ENCODE results near the gene LMF1. TPM values are rescaled to one million over a fixed set of nuclear protein-coding genes. Genes with fewer than 3 reads are reported as not detected.

Gene LMF1
- total RNA-seq, 1 donor from 2014 or later = 26.2 TPM

DNA sequence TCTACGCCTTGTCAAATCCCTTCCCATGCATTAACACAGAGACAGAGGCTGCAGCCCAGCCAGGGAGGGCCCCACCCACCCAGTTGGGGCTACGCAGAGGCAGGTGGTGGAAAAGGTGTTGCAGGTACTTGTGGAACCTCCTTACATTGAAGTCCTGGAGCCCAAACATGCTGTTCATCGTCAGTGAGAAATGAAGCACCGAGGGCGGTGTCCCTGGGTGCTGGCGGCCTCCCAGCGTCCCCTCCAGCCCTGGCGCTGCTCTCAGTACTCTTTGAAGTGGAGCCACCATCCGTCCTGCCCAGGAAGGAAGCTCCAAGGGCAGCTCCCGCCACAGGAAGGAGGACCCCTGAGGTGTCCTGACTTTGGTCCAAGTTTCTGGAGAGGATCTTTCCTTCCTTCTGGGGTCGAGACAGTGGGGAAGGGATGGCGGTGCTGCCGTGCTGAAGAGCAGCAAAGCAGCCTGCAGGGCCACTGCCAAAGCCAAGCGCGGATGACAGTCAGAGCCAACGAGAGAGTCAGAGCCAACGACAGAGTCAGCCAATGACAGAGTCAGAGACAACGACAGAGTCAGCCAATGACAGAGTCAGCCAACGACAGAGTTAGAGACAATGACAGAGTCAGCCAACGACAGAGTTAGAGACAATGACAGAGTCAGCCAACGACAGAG lies 23.4 kb downstream of the LMF1 start:
- Mint-ChIP-seq H3K4me3 (ENCODE audit: low read depth) (no peak overlapping the region), H3K27me3 (no peaks in the 10 kb centered on the region), H3K27ac (no peak overlapping the region), H3K4me1 (ENCODE audit: low read depth) (no peaks in the 10 kb centered on the region), H3K9me3 (ENCODE audit: low read depth) (peaks cover 9% of the 10 kb centered on the region), H3K36me3 (ENCODE audit: insufficient read depth) (peaks cover 26% of the 10 kb centered on the region)
- DNase-seq (ENCODE audit: low spot score, unreplicated experiment) = no peak
- TF ChIP-seq, protein P1, sequence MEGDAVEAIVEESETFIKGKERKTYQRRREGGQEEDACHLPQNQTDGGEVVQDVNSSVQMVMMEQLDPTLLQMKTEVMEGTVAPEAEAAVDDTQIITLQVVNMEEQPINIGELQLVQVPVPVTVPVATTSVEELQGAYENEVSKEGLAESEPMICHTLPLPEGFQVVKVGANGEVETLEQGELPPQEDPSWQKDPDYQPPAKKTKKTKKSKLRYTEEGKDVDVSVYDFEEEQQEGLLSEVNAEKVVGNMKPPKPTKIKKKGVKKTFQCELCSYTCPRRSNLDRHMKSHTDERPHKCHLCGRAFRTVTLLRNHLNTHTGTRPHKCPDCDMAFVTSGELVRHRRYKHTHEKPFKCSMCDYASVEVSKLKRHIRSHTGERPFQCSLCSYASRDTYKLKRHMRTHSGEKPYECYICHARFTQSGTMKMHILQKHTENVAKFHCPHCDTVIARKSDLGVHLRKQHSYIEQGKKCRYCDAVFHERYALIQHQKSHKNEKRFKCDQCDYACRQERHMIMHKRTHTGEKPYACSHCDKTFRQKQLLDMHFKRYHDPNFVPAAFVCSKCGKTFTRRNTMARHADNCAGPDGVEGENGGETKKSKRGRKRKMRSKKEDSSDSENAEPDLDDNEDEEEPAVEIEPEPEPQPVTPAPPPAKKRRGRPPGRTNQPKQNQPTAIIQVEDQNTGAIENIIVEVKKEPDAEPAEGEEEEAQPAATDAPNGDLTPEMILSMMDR (IDR thresholded peaks at IDR 0.05; ENCODE audit: unreplicated experiment) = no peak

DNA sequence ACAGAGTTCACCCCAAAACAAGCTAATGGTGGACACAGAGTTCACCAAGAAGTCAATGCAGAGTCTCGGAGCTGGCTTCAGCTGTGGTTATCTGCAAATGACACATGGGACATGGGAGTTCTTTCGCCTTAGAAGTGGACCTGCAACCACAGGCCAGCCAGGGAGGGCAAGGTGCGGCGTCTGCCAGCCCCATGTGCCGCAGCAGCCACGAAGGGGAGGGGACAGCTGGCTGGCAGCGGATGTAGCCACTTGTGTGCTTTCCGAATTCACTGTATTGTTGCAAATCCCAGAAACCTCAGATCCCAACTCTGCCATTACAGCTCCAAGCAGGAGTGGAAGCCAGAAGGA lies 24.8 kb downstream of the LMF1 start:
- Mint-ChIP-seq H3K27ac (no peak overlapping the region), H3K4me1 (ENCODE audit: low read depth) (no peaks in the 10 kb centered on the region), H3K9me3 (ENCODE audit: low read depth) (peaks cover 19% of the 10 kb centered on the region), H3K27me3 (no peaks in the 10 kb centered on the region), H3K36me3 (ENCODE audit: insufficient read depth) (peaks cover 36% of the 10 kb centered on the region), H3K4me3 (ENCODE audit: low read depth) (no peak overlapping the region)
- TF ChIP-seq, protein P1 (IDR thresholded peaks at IDR 0.05; ENCODE audit: unreplicated experiment) = no peak
- no peak for DNase-seq (ENCODE audit: low spot score, unreplicated experiment)

DNA sequence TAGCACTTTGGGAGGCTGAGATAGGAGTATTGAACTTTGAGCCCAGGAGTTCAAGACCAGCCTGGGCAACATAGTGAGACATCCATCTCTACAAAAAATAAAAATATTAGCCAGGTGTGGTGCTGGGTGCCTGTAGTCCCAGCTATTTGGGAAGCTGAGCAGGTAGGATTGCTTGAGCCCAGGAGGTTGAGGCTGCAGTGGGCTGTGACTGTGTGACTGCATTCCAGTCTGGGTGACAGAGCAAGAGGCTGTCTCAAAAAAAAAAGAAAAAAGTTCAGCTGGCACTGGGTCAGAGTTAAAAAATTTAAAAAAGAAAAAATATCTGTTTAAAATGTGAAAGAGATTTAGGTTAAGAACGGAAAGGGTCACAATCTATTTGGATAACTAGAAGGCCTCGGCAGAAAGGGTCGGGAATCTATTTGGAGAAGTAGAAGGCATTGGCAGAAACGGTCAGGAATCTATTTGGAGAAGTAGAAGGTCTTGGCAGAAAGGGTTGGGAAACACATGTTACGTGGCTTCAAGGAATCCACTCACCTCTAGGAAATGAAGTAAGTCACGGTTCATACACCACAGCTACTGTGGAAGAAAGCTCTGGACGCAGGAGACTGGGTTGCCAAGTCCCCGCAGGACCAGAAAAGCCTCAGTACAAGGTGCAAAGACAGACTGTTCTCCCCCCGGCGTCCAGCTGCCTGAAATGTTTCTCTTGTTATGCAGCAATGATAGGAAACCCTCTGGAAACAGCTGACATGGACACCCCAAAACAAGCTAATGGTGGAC lies 25.3 kb downstream of the LMF1 start:
- H3K4me1 Mint-ChIP-seq (ENCODE audit: low read depth) = no peaks in the 10 kb centered on the region
- H3K9me3 Mint-ChIP-seq (ENCODE audit: low read depth) = peaks cover 19% of the 10 kb centered on the region
- H3K4me3 Mint-ChIP-seq (ENCODE audit: low read depth) = no peak overlapping the region
- H3K36me3 Mint-ChIP-seq (ENCODE audit: insufficient read depth) = peaks cover 40% of the 10 kb centered on the region
- DNase-seq (ENCODE audit: low spot score, unreplicated experiment) = no peak
- H3K27me3 Mint-ChIP-seq = no peaks in the 10 kb centered on the region
- TF ChIP-seq, protein P1 (IDR thresholded peaks at IDR 0.05; ENCODE audit: unreplicated experiment) = no peak
- H3K27ac Mint-ChIP-seq = peak overlapping the region; percentile 27

GRCh38 chr16:943971-944370 lies 26.8 kb downstream of the LMF1 start:
- no peak overlapping the region for H3K4me3 Mint-ChIP-seq (ENCODE audit: low read depth)
- TF ChIP-seq, protein P1 (IDR thresholded peaks at IDR 0.05; ENCODE audit: unreplicated experiment) = no peak
- DNase-seq (ENCODE audit: low spot score, unreplicated experiment) = no peak
- peaks cover 48% of the 10 kb centered on the region for H3K36me3 Mint-ChIP-seq (ENCODE audit: insufficient read depth)
- no peaks in the 10 kb centered on the region for H3K4me1 Mint-ChIP-seq (ENCODE audit: low read depth)
- no peak overlapping the region for H3K27ac Mint-ChIP-seq
- H3K27me3 Mint-ChIP-seq = no peaks in the 10 kb centered on the region
- H3K9me3 Mint-ChIP-seq (ENCODE audit: low read depth) = peaks cover 19% of the 10 kb centered on the region

DNA sequence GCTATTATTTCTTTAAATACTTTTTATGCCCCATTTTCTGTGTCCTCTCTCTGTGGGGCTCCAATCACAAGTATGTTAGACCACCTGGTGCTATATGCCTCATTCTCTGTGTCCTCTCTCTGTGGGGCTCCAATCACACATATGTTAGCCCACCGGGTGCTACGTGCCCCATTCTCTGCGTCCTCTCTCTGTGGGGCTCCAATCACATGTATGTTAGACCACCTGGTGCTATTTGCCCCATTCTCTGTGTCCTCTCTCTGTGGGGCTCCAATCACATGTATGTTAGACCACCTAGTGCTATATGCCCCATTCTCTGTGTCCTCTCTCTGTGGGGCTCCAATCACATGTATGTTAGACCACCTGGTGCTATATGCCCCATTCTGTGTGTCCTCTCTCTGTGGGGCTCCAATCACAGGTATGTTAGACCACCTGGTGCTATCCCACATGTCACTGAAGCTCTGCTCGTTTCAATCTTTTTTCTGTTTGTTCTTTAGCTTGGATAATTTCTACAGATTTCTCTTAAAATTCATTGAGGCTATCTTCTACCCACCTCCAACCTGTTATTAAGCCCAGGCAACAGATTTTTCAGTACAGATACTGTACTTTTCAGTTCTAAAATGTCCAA lies 28.2 kb downstream of the LMF1 start:
- Mint-ChIP-seq H3K36me3 (ENCODE audit: insufficient read depth) (peaks cover 49% of the 10 kb centered on the region), H3K4me3 (ENCODE audit: low read depth) (no peak overlapping the region), H3K27me3 (no peaks in the 10 kb centered on the region), H3K9me3 (ENCODE audit: low read depth) (peaks cover 19% of the 10 kb centered on the region), H3K27ac (no peak overlapping the region), H3K4me1 (ENCODE audit: low read depth) (no peaks in the 10 kb centered on the region)
- no peak for DNase-seq (ENCODE audit: low spot score, unreplicated experiment)
- TF ChIP-seq, protein P1 (IDR thresholded peaks at IDR 0.05; ENCODE audit: unreplicated experiment) = no peak

All from progenitor cell of endocrine pancreas (in vitro differentiated cells).